CD1c-positive myeloid dendritic cell (primary cell): ENCODE results near the gene SLC22A7.
"Not testable (repeated sequence)": the region's sequence is repeated elsewhere in the genome, so short reads cannot be mapped to it uniquely, and the experiment has no call there.

Experiments used
- DNase-seq: peaks from one replicate; pipeline ENCODE4 v3.0.0-alpha.2; 2016; ENCODE audit errors: extremely low spot score

SLC22A7 gene

GRCh38 chr6:43301081-43301870 is 3.2 kb downstream of the SLC22A7 start:
- no peak for DNase-seq

GRCh38 chr6:43302126-43302525 is 4.1 kb downstream of the SLC22A7 start:
- no peak for DNase-seq

- not testable (repeated sequence) for DNase-seq
Observed at GRCh38 chr6:43303006-43303405, 4.9 kb downstream of the SLC22A7 start.

- DNase-seq = no peak
Observed at GRCh38 chr6:43303751-43304331, 5.8 kb downstream of the SLC22A7 start.

GRCh38 chr6:43304361-43304760 is 6.3 kb downstream of the SLC22A7 start:
- no peak for DNase-seq

- no peak for DNase-seq
Observed at GRCh38 chr6:43304882-43305281, 6.8 kb downstream of the SLC22A7 start.

- no peak for DNase-seq
Observed at GRCh38 chr6:43306086-43306485, 8.0 kb downstream of the SLC22A7 start.

GRCh38 chr6:43307451-43308100 is 9.5 kb downstream of the SLC22A7 start:
- no peak for DNase-seq

- peak; percentile 47 for DNase-seq
Observed at GRCh38 chr6:43308101-43308989, 10.3 kb downstream of the SLC22A7 start, which contains the start of gene CRIP3. Gene CRIP3 (minus strand): TSS chr6:43308826. CDS start chr6:43308792, 34 bp downstream.

- DNase-seq = no peak
Observed at GRCh38 chr6:43308990-43309477, 11.0 kb downstream of the SLC22A7 start.

- DNase-seq = no peak
Observed at GRCh38 chr6:43310134-43310533, 12.1 kb downstream of the SLC22A7 start.

- peak; percentile 62 for DNase-seq
Observed at GRCh38 chr6:43310624-43311023, 12.6 kb downstream of the SLC22A7 start.

- DNase-seq = peak; percentile 76
Observed at GRCh38 chr6:43311666-43312065, 13.6 kb downstream of the SLC22A7 start.

- no peak for DNase-seq
Observed at GRCh38 chr6:43313813-43314212, 15.8 kb downstream of the SLC22A7 start.

GRCh38 chr6:43318011-43318410 is 20.0 kb downstream of the SLC22A7 start:
- DNase-seq = peak; percentile 28

GRCh38 chr6:43325876-43326275 is 27.8 kb downstream of the SLC22A7 start:
- DNase-seq = no peak

- DNase-seq = no peak
Observed at GRCh38 chr6:43328528-43328927, 30.5 kb downstream of the SLC22A7 start.

GRCh38 chr6:43331470-43331869 is 33.4 kb downstream of the SLC22A7 start:
- no peak for DNase-seq

GRCh38 chr6:43331891-43332290 is 33.8 kb downstream of the SLC22A7 start:
- DNase-seq = peak; percentile 60

- DNase-seq = peak; percentile 34
Observed at GRCh38 chr6:43334466-43335095, 36.5 kb downstream of the SLC22A7 start.

GRCh38 chr6:43335469-43335868 is 37.4 kb downstream of the SLC22A7 start:
- no peak for DNase-seq
